Activated T-helper 9 cell treated with anti-CD3 and anti-CD28 coated beads, Interleukin-2, amount 50 U/mL, for 16 hours (primary cell): ENCODE measurements around the gene KRTAP4-5.
"Not testable (repeated sequence)": the region's sequence is repeated elsewhere in the genome, so short reads cannot be mapped to it uniquely, and the experiment has no call there.

Experiments used
- DNase-seq: peaks from one replicate; pipeline ENCODE4 v3.0.0-alpha.2; 2020; ENCODE audit warnings: low read depth

Gene KRTAP4-5

DNA sequence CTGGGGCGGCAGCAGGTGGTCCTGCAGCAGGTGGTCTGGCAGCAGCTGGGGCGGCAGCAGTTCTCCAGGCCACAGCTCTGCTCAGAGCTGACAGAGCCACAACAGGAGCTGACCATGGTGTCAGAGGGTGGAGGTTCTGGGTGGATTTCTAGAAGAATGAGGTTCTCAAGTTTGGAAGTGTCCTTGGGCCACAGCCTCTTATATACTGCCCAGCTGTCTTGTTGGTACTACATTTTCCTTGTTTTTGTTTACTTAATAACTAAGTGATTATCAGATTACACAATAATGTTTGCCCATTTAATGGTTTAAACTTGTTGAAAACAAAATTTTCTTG is at the start of gene KRTAP4-5:
Gene KRTAP4-5 (minus strand): TSS at position 174 of the 334 bp plus-strand sequence. CDS start 58 bp downstream, at position 116.
- no peak for DNase-seq

DNA sequence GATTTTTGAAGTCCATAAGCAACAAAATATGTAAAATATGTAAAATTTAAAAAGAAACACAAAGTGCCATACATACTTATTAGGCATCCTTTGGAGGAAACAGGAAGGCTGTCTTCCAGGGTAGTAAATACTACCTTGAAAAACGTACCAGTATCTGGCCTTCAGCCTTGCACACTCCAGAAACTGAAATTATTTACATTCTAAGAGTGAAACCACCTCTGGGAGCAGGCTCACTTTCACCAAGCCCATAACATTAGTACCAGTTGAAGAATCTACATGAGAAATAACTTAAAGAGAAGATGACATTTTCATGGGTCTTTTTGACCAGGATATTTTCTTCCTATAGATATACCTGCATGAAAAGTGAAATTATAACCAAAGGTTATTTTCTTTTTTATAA is 46.4 kb upstream of the KRTAP4-5 start:
- no peak for DNase-seq

DNA sequence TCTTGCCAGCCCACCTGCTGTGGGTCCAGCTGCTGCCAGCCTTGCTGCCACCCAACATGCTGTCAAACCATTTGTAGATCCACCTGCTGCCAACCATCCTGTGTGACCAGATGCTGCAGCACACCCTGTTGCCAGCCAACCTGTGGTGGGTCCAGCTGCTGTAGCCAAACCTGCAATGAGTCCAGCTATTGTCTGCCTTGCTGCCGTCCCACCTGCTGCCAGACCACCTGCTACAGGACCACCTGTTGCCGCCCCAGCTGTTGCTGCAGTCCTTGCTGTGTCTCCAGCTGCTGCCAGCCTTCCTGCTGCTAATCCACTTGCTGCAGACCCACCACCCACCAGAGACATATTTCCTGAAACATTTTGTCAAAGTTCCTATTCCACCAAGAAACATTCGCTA is 40.7 kb upstream of the KRTAP4-5 start:
- no peak for DNase-seq

DNA sequence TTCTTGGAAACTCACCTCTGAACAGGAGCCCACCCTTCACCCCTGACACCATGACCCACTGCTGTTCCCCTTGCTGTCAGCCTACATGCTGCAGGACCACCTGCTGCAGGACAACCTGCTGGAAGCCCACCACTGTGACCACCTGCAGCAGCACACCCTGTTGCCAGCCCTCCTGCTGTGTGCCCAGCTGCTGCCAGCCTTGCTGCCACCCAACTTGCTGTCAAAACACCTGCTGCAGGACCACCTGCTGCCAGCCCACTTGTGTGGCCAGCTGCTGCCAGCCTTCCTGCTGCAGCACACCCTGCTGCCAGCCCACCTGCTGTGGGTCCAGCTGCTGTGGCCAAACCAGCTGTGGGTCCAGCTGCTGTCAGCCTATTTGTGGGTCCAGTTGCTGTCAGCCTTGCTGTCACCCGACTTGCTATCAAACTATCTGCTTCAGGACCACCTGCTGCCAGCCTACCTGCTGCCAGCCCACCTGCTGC is 40.3 kb upstream of the KRTAP4-5 start, which contains the start of gene KRTAP9-1:
Gene KRTAP9-1 (plus strand): TSS at position 51 of the 482 bp plus-strand sequence. CDS start 0 bp downstream, at position 51.
- DNase-seq: not testable (repeated sequence)

DNA sequence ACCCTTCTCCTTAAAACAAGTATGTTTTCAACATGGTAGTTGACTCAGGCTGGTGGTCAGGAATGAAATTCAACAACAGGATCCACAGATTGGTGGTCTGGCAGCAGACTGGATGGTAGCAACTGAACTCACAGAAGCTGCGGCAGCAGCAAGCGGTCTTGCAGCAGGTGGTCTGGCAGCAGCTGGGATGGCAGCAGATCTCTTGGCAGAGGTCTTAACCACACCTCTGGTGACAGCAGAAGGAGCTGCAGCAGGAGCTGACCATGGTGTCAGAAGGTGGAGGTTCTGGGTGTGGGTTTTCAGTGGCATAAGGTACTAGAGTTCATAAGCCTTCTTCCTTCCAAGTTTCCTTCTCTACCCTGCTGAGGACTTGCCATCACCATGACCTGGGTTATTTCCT is 37.2 kb upstream of the KRTAP4-5 start:
- no peak for DNase-seq

DNA sequence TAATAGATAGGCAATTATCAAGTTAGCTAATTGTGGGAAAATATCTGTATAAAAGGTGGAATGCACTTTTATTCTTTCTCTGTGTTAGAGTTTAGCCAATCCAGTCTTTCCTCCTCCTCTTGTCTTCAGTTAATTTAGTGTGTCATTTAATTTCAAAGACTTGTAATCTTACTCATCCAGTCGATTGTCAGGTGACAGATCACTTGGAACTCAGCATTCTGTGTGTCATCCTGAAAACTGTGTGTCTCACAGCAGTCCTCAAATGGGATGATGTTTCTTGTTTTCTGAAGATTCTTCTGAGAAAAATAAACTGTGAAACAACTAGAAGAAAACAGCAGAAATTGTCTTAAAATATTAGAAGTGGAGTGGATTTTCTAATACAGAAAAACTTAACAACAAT is 35.4 kb upstream of the KRTAP4-5 start:
- no peak for DNase-seq

DNA sequence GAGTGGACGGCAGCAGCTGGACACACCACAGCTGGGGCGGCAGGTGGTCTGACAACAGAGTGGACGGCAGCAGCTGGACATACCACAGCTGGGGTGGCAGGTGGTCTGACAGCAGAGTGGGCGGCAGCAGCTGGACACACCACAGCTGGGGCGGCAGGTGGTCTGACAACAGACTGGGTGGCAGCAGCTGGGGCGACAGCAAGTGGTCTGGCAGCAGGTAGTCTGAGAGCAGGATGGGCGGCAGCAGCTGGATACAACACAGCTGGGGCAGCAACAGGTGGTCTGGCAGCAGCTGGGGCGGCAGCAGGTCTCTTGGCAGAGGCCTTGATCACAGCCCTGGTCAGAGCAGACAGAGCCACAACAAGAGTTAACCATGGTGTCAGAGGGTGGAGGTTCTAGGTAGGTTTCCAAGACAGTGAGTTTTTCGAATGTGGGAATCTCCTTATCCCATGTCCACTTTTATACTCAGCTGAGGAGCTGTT is 34.9 kb upstream of the KRTAP4-5 start, which contains the start of gene KRTAP4-1:
Gene KRTAP4-1 (minus strand): TSS at position 432 of the 482 bp plus-strand sequence. CDS start 57 bp downstream, at position 375.
- no peak for DNase-seq

DNA sequence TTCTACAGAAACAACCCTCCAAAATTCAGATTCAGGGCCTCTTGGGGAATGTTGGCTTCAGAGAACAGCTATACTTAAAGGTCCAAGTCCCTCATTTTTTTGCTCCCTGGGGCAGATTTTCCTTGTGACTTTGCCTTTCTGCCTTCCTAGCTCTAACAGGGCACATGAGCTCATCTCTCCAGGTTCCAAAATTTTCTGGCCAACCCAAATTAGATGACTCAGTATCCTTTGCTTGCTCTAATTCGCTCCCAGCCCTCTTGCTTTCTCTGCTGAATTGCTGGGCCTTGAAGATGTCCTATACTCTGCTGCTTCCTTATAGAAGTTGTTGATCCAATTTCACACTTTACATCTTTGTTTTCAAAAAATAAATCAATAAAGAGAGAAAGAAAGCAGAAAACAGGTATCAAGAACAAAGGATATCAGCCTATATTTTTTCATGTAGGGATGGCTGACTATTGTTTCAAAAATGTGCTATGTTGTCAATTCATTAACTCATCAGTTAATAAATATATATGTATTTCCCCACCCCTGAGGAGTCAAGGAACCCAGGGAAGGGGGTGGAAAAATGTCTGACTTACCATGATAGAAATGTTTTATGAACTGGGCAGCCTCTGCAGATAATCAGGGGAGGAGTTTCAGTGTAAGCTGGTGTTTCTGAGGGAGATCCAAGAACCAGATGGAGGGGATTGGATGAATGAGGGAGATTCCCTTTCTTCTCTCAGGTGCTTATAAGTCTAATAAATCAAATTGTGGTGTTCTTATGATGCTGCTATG is 29.4 kb upstream of the KRTAP4-5 start:
- DNase-seq: no peak

DNA sequence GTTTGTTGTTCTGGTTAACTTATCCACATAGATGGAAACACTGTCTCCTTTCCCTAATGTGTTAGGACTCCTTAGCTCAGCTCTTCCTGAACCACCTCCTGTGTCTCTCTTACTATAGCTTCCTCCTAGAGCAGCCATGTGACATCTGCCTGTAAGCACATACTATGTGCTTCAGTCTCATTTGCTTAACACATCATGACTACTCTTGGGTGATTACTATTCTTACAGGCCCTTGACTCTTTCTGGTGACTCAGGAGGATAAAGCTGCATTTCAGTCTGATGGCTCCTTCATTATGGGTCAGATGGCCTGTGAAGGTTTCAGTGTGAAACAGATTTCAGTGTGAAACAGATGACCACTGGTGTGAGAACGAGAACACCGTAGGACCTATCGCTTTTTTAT is 28.7 kb upstream of the KRTAP4-5 start:
- DNase-seq: no peak

DNA sequence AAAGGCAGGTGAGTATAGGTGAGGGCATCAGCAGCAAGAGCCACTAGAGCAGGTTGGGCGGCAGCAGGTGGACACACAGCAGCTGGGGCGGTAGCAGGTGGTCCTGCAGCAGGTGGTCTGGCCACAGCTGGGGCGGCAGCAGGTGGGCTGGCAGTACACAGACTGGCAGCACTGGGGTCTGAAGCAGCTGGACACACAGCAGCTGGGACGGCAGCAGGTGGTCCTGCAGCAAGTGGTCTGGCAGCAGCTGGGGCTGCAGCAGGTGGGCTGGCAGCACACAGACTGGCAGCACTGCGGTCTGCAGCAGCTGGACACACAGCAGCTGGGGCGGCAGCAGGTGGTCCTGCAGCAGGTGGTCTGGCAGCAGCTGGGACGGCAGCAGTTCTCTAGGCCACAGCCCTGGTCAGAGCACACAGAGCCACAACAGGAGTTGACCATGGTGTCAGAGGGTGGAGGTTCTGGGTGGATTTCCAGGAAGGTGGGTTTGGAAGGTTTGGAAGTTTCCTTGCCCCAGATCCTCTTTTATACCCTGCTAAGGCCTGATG is 28.2 kb upstream of the KRTAP4-5 start, which contains the start of gene KRTAP4-2:
Gene KRTAP4-2 (minus strand): TSS at position 495 of the 545 bp plus-strand sequence. CDS start 57 bp downstream, at position 438.
- DNase-seq: no peak

DNA sequence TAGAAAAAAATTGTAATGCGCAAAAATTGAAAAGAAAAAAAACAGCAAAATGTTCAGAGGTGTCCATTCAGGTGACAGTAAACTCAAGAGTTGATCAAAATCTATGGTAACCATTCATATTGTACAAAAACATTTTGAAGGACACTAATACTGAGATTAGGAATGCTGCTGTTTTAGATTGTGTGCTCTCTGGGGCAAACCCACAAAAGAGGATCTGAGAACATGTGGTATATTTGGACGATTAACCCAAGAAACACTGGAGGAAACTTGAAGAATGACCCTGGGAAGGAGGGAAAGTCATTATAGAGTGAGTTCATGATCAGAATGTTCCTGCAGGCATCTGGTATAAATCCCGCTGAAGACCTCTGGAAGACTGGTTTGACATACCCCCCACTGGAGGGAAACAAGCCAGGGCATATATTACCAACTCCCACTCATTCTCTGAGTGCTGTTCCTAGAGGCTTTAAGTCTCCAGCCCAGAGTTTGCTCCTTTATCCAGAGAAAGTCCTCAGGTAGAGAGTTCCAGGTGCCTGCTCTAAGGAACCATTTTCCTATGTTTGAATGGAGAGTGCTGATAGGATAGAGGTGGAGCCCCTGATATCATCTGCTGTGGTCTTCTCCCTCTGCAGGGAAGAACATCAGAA is 27.2 kb upstream of the KRTAP4-5 start:
- DNase-seq: no peak

DNA sequence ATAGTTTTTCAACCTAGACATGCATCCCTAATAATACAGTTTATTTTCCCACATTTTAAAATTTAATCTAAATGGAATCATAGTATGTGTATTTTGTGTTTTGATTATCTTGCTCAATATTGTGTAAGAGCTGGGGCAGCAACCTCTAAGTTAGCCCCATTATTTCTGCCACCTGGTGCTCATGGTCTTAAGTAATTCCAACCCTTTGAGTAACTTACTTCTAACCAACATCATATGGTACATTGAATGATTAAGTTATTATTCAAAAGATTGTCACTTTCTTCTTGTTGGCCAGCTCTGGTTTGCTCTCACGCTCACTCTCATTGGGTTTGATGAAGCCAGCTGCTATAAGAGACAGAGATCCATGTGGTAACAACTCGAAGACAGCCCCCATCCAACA is 22.3 kb upstream of the KRTAP4-5 start:
- DNase-seq: no peak

DNA sequence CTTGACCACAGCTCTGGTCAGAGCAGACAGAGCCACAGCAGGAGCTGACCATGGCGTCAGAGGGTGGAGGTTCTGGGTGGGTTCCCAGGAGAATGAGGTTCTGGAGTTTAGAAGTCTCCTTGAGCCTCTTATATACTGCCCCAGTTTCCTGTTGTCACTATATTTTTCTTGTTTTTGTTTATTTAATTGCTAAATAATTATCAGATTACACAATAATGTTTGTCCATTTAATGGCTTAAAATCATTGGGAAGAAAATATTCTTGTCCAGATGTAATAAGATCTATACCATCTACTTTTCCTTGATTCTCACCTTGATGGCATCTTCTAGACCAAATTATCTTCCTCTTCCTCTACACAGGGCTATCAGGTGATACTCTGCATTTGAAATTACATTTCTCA is 18.5 kb upstream of the KRTAP4-5 start, which contains the start of gene KRTAP4-3:
Gene KRTAP4-3 (minus strand): TSS at position 101 of the 400 bp plus-strand sequence. CDS start 49 bp downstream, at position 52.
- DNase-seq: no peak

DNA sequence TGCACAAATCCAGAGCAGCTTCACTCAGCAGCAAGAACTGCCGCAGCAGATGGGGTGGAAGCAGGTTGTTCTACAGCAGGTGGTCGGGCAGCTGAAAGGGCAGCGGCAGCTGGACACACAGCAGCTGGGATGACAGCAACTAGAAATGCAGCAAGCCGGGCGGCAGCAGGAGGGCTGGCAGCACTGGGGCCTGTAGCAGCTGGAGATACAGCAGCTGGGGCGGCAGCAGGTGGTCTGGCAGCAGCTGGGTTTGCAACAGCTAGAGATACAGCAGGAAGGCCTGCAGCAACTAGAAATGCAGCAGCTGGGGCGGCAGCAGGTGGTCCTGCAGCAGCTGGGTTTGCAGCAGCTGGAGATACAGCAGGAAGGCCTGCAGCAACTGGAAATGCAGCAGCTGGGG is 17.9 kb upstream of the KRTAP4-5 start:
- no peak for DNase-seq

DNA sequence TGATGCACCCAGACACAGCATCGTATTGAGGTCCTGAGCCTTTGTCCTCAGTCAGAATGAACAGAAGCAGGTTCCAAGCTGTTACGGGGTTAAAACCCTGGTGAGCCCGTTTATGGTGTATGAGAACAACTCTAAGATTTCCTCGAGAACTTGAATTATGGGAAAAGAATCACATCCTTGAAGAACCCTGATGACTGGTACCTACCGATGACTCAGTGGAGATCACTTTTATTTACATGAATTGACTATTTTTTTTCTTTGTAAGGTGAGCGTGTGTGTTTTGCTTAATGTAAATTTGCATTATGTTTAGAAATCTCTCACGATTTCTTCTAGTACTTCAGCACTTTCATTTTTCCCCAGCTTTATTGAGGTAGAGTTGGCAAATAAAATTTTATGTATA is 14.2 kb upstream of the KRTAP4-5 start:
- DNase-seq: no peak

DNA sequence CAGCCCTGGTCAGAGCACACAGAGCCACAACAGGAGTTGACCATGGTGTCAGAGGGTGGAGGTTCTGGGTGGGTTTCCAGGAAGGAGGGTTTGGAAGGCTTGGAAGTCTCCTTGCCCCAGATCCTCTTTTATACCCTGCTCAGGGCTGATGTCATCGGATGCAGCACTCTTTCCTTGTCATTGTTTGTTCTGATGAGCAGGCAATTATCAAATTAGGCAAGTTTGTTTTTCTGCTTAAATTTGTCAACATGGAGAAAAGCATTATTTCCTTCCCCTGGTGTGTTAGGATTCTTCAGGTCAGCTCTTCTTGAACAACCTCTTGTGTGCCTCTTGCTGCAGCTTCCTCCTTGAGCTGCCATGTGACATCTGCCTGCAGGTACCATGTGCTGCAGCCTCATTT is 11.0 kb upstream of the KRTAP4-5 start, which contains the start of gene KRTAP4-4:
Gene KRTAP4-4 (minus strand): TSS at position 101 of the 400 bp plus-strand sequence. CDS start 57 bp downstream, at position 44.
- DNase-seq: no peak

DNA sequence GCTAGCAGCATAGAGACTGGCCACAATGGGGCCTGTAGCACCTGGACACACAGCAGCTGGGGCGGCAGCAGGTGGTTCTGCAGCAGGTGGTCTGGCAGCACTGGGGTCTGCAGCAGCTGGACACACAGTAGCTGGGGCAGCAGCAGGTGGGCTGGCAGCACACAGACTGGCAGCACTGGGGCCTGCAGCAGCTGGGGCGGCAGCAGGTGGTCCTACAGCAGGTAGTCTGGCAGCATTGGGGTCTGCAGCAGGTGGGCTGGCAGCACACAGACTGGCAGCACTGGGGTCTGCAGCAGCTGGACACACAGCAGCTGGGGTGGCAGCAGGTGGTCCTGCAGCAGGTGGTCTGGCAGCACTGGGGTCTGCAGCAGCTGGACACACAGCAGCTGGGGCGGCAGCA is 10.6 kb upstream of the KRTAP4-5 start:
- not testable (repeated sequence) for DNase-seq

DNA sequence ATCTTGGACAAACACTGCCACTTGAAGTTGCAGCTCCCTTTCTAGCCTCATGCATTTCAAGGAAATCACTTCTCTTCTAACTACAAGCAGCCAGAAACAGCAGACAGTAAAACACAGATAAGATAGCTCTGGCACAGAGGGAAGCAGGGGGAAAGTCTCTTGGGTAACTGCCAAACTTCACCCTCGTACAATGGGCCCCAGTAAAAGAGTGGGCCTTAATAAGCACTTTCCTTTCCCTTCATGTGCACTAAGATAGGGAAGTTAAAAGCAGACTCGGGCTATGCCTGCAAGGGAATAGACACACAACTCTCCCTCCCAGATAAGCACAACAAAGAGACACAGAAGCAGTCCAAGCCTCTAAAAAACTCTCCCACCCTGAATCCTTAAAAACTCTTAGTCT is 4.2 kb upstream of the KRTAP4-5 start:
- no peak for DNase-seq

DNA sequence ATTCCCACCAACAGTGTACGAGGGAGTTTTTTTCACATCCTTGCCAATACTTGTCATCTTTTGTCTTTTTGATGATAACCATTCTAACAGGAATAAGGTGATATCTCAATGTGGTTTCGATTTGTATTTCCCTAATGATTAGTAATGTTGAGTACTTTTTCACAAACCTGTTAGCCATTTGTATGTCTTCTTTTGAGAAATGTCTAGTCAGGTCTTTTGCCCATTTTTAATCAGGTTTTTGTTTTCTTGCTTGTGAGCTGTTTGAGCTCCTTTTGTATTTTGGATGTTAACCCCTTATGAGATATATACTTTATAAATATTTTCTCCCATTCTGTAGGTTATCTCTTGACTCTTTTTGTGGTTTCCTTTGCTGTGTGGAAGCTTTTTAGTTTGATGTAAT is 1.9 kb upstream of the KRTAP4-5 start:
- DNase-seq: no peak

DNA sequence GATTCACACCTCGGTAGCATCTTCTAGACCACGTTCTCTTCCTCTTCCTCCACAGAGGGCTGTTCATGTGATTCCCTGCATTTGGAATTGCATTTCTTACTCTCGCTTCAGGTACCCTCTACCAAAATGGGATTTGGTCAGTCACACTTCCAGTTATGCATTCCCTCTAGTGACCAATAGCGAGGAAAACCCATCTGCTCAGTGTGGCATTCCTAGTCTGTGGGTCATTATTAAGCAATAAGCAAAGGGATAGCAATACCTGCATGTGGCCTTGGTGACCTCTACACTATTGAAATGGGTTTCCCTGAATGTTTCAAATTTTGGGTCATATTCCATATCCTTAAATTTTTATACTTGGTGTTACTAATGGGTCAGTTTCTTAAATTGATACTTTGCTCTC is 401 bp upstream of the KRTAP4-5 start:
- no peak for DNase-seq

DNA sequence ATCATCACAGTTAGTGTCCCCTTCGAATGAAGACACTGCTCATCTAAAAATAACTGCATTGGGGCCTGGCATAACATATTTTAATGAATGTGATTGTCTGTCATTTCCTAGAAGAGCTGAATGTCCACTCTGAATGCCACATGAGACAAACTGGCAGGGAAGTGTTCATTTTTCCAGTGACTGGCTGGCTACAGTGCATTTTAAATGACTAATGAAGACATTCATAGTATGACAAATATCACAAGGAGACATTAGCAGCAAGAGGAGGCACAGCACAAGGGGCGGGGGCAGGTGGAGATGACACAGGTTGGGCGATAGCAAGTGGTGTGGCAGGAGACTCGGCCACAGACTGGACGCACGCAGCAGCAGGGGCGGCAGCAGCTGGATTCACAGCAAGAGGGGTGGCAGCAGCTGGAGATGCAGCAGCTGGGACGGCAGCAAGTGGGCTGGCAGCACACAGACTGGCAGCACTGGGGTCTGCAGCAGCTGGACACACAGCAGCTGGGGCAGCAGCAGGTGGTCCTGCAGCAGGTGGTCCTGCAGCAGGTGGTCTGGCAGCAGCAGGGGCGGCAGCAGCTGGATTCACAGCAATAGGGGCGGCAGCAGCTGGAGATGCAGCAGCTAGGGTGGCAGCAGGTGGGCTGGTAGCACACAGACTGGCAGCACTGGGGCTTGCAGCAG is 514 bp downstream of the KRTAP4-5 start:
- DNase-seq: not testable (repeated sequence)
